ENCODE results near the gene NCKIPSD.

Gene NCKIPSD

GRCh38 chr3:48660800-48661400 lies 24.8 kb downstream of the NCKIPSD start:
- no peak overlapping the region for H3K27ac ChIP-seq
- no peak for TF ChIP-seq CTCF (conservative IDR thresholded peaks at IDR 0.05)

- H3K27ac ChIP-seq = no peak overlapping the region
- no peak for TF ChIP-seq CTCF (conservative IDR thresholded peaks at IDR 0.05)
These were observed 28.9 kb downstream of the NCKIPSD start for GRCh38 chr3:48656841-48657281.

GRCh38 chr3:48656061-48656840 lies 29.5 kb downstream of the NCKIPSD start:
- H3K27ac ChIP-seq = no peak overlapping the region
- no peak for TF ChIP-seq CTCF (conservative IDR thresholded peaks at IDR 0.05)

- TF ChIP-seq CTCF (conservative IDR thresholded peaks at IDR 0.05) = no peak
- H3K27ac ChIP-seq = no peak overlapping the region
These were observed 30.1 kb downstream of the NCKIPSD start for GRCh38 chr3:48655606-48656005.

GRCh38 chr3:48655063-48655462 lies 30.7 kb downstream of the NCKIPSD start:
- no peak for TF ChIP-seq CTCF (conservative IDR thresholded peaks at IDR 0.05)
- no peak overlapping the region for H3K27ac ChIP-seq

- no peak overlapping the region for H3K27ac ChIP-seq
- TF ChIP-seq CTCF (conservative IDR thresholded peaks at IDR 0.05) = no peak
These were observed 32.6 kb downstream of the NCKIPSD start for GRCh38 chr3:48652923-48653715.

- TF ChIP-seq CTCF (conservative IDR thresholded peaks at IDR 0.05) = no peak
- no peak overlapping the region for H3K27ac ChIP-seq
These were observed 33.9 kb downstream of the NCKIPSD start for GRCh38 chr3:48651771-48652170.

Data from VCaP (cell line).